HG02981 (cell line): ENCODE data around the gene ANKRD62.
"Not testable (repeated sequence)": the region's sequence is repeated elsewhere in the genome, so short reads cannot be mapped to it uniquely, and the experiment has no call there.

Experiments used
- ATAC-seq: cut with Tn5 transposase; IDR thresholded peaks from one replicate; pipeline ENCODE4 v1.9.1; 2021; ENCODE audit warnings: mild to moderate bottlenecking, moderate library complexity; ENCODE audit not compliant: unreplicated experiment

The ANKRD62 gene

GRCh38 chr18:12092398-12093229 is 1.0 kb upstream of the ANKRD62 start:
- ATAC-seq = no peak

- no peak for ATAC-seq
Measured at GRCh38 chr18:12098374-12098773, 4.7 kb downstream of the ANKRD62 start.

GRCh38 chr18:12099160-12099559 is 5.5 kb downstream of the ANKRD62 start:
- no peak for ATAC-seq

GRCh38 chr18:12101266-12101665 is 7.6 kb downstream of the ANKRD62 start:
- ATAC-seq = no peak

GRCh38 chr18:12102136-12102842 is 8.6 kb downstream of the ANKRD62 start:
- no peak for ATAC-seq

- ATAC-seq = no peak
Measured at GRCh38 chr18:12106471-12106870, 12.8 kb downstream of the ANKRD62 start.

GRCh38 chr18:12109836-12110235 is 16.2 kb downstream of the ANKRD62 start:
- no peak for ATAC-seq

GRCh38 chr18:12113999-12114646 is 20.5 kb downstream of the ANKRD62 start:
- ATAC-seq = no peak

- no peak for ATAC-seq
Measured at GRCh38 chr18:12119358-12119757, 25.7 kb downstream of the ANKRD62 start.

GRCh38 chr18:12121175-12122042 is 27.8 kb downstream of the ANKRD62 start:
- no peak for ATAC-seq

GRCh38 chr18:12122043-12122389 is 28.4 kb downstream of the ANKRD62 start:
- ATAC-seq = not testable (repeated sequence)

- ATAC-seq = not testable (repeated sequence)
Measured at GRCh38 chr18:12127647-12128046, 34.0 kb downstream of the ANKRD62 start.

- ATAC-seq = not testable (repeated sequence)
Measured at GRCh38 chr18:12138831-12139230, 45.2 kb downstream of the ANKRD62 start.

- ATAC-seq = not testable (repeated sequence)
Measured at GRCh38 chr18:12140866-12141265, 47.2 kb downstream of the ANKRD62 start.

GRCh38 chr18:12141778-12142177 is 48.1 kb downstream of the ANKRD62 start:
- not testable (repeated sequence) for ATAC-seq

GRCh38 chr18:12149431-12149830 is 55.8 kb downstream of the ANKRD62 start:
- ATAC-seq = not testable (repeated sequence)

- no peak for ATAC-seq
Measured at GRCh38 chr18:12154361-12154760, 60.7 kb downstream of the ANKRD62 start.

GRCh38 chr18:12155996-12156395 is 62.4 kb downstream of the ANKRD62 start:
- no peak for ATAC-seq

GRCh38 chr18:12159446-12159845 is 65.8 kb downstream of the ANKRD62 start:
- ATAC-seq = no peak

GRCh38 chr18:12162786-12163185 is 69.1 kb downstream of the ANKRD62 start:
- no peak for ATAC-seq
